ENCODE data around the gene FABP6. TPM values are rescaled to one million over a fixed set of nuclear protein-coding genes. Genes with fewer than 3 reads are reported as not detected.

Gene FABP6
- total RNA-seq, 1 experiment from 2014 or later: 5.7 TPM

DNA sequence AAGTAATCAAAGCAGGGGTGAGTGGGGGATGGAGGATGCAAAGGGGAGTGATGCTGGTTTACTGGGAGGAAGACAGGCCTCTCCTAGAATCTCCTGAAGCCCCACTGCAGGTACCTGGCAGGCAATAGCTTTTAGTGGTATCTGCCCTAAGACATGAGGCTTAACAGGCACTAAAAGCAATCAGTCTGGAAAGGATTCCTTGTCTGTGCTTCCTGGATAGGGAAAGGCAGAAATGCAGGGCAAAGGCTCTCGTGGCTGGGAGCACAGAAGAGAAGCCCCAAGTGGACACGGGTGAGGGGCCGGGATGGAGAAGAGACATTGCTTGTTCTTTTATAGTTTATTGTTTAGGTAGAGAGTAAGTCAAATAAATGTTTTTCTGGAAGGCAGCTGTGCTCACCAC, 43.0 kb downstream of the FABP6 start:
- no peaks in the 10 kb centered on the region for H3K9me2 ChIP-seq (ENCODE audit: insufficient read depth)
- no peaks in the 10 kb centered on the region for H3K9me3 ChIP-seq (ENCODE audit: insufficient read depth, low read depth)
- no peaks in the 10 kb centered on the region for H3K79me2 ChIP-seq (ENCODE audit: low read depth)
- H3K4me3 ChIP-seq: no peak overlapping the region
- peaks cover 7% of the 10 kb centered on the region; the same call in 1 of the 2 replicates for H3F3A ChIP-seq (ENCODE audit: insufficient read depth, low read depth)
- no peaks in the 10 kb centered on the region for H3K27me3 ChIP-seq (ENCODE audit: insufficient read depth, low read depth)
- no peaks in the 10 kb centered on the region for H4K20me1 ChIP-seq (ENCODE audit: insufficient read depth)
- no peak overlapping the region for H3K27ac ChIP-seq
- H3K4me1 ChIP-seq (replicated peaks; ENCODE audit: insufficient read depth): peaks cover 11% of the 10 kb centered on the region
- DNase-seq: no peak
- intact Hi-C loops (cut with micrococcal nuclease; ENCODE audit: unreplicated experiment): no loop called here
- ChIA-PET CTCF (no interaction called here), POLR2A (ENCODE audit: unreplicated experiment) (no interaction called here)
- TF ChIP-seq, protein P1, sequence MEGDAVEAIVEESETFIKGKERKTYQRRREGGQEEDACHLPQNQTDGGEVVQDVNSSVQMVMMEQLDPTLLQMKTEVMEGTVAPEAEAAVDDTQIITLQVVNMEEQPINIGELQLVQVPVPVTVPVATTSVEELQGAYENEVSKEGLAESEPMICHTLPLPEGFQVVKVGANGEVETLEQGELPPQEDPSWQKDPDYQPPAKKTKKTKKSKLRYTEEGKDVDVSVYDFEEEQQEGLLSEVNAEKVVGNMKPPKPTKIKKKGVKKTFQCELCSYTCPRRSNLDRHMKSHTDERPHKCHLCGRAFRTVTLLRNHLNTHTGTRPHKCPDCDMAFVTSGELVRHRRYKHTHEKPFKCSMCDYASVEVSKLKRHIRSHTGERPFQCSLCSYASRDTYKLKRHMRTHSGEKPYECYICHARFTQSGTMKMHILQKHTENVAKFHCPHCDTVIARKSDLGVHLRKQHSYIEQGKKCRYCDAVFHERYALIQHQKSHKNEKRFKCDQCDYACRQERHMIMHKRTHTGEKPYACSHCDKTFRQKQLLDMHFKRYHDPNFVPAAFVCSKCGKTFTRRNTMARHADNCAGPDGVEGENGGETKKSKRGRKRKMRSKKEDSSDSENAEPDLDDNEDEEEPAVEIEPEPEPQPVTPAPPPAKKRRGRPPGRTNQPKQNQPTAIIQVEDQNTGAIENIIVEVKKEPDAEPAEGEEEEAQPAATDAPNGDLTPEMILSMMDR (conservative IDR thresholded peaks at IDR 0.05): no peak
- TF ChIP-seq EZH2 (IDR thresholded peaks at IDR 0.05; ENCODE audit: low read depth): no peak
- no TSS peak for BruUV-seq (replicated peaks)
- H3K4me2 ChIP-seq: no peak overlapping the region
- 0 out of 2 replicates have a peak, but pooled peaks cover 3% of the 10 kb centered on the region for H3K36me3 ChIP-seq (ENCODE audit: low read depth)
- no peak overlapping the region for H2AFZ ChIP-seq

DNA sequence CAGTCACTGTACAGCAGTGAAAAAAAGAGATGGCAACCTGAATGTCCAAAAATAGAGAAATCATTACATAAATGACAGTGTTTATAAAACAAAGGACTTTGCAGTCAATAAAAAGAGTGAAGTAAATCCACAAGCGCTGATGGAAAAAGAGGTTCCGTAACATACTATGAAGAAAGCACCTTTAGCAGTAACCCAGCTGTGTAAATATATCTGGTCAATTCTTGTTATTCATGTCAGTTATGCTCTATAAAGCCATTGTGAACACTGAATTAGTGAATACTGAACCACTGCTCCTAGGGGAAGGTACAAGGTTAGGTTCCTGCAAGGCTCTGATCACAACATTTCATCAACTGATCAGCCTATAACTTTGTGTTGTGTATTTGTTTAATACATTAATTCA, 43.6 kb downstream of the FABP6 start:
- CTCF ChIA-PET: no interaction called here

DNA sequence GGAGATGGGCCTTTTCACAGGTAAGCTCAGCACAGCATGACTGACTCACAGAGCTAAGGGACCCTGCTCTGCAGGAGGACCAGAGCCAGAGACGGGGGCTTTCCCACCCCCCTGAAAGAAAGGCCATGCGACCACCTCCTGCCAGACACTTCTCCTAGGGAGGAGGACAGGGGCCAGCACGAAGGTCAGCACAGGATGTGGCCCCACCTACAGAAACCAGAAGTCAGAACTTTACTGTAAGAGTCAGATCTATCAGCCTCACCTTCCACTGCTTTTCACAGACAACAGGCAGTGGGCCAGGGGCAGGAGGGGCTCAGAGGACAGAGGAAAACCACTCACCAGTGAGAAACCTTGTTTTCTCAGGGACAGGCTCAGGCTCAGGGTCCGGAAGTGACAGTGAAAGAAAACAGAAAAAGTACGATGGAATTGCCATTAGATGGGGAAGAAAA, 45.2 kb downstream of the FABP6 start:
- POLR2A ChIA-PET (ENCODE audit: unreplicated experiment): no interaction called here
- no peaks in the 10 kb centered on the region for H4K20me1 ChIP-seq (ENCODE audit: insufficient read depth)
- no peaks in the 10 kb centered on the region for H3K9me2 ChIP-seq (ENCODE audit: insufficient read depth)
- H3K36me3 ChIP-seq (ENCODE audit: low read depth): 0 out of 2 replicates have a peak, but pooled peaks cover 3% of the 10 kb centered on the region
- H3K4me3 ChIP-seq: no peak overlapping the region
- CTCF ChIA-PET: interaction anchor here (0.7 kb wide), 1 partner anchor 9 kb away, joined by 5 read pairs; no protein-coding TSS in a partner anchor
- no peaks in the 10 kb centered on the region for H3K27me3 ChIP-seq (ENCODE audit: insufficient read depth, low read depth)
- peaks cover 3% of the 10 kb centered on the region; the same call in 1 of the 2 replicates for H3F3A ChIP-seq (ENCODE audit: insufficient read depth, low read depth)
- intact Hi-C loops (cut with micrococcal nuclease; ENCODE audit: unreplicated experiment): no loop called here
- no peaks in the 10 kb centered on the region for H3K9me3 ChIP-seq (ENCODE audit: insufficient read depth, low read depth)
- no peaks in the 10 kb centered on the region for H3K4me1 ChIP-seq (replicated peaks; ENCODE audit: insufficient read depth)
- H3K27ac ChIP-seq: no peak overlapping the region
- no peak overlapping the region for H3K4me2 ChIP-seq
- H2AFZ ChIP-seq: no peak overlapping the region
- no peaks in the 10 kb centered on the region for H3K79me2 ChIP-seq (ENCODE audit: low read depth)
- no peak for DNase-seq
- BruUV-seq (replicated peaks): no TSS peak
- TF ChIP-seq EZH2 (IDR thresholded peaks at IDR 0.05; ENCODE audit: low read depth): no peak
- TF ChIP-seq, protein P1 (conservative IDR thresholded peaks at IDR 0.05): no peak

More for the DNA sequence above, 43.6 kb downstream of the FABP6 start:
- H3K79me2 ChIP-seq (ENCODE audit: low read depth): no peaks in the 10 kb centered on the region
- no peak overlapping the region for H2AFZ ChIP-seq
- peaks cover 11% of the 10 kb centered on the region for H3K4me1 ChIP-seq (replicated peaks; ENCODE audit: insufficient read depth)
- H3K4me3 ChIP-seq: no peak overlapping the region
- H3K36me3 ChIP-seq (ENCODE audit: low read depth): 0 out of 2 replicates have a peak, but pooled peaks cover 3% of the 10 kb centered on the region
- intact Hi-C loops (cut with micrococcal nuclease; ENCODE audit: unreplicated experiment): no loop called here
- no peak for TF ChIP-seq EZH2 (IDR thresholded peaks at IDR 0.05; ENCODE audit: low read depth)
- TF ChIP-seq, protein P1 (conservative IDR thresholded peaks at IDR 0.05): no peak
- no peaks in the 10 kb centered on the region for H4K20me1 ChIP-seq (ENCODE audit: insufficient read depth)
- no peak overlapping the region for H3K27ac ChIP-seq
- no peaks in the 10 kb centered on the region for H3K9me3 ChIP-seq (ENCODE audit: insufficient read depth, low read depth)
- no peak overlapping the region for H3K4me2 ChIP-seq
- H3K9me2 ChIP-seq (ENCODE audit: insufficient read depth): no peaks in the 10 kb centered on the region
- H3K27me3 ChIP-seq (ENCODE audit: insufficient read depth, low read depth): no peaks in the 10 kb centered on the region
- no peak for DNase-seq
- BruUV-seq (replicated peaks): no TSS peak
- peaks cover 7% of the 10 kb centered on the region; the same call in 1 of the 2 replicates for H3F3A ChIP-seq (ENCODE audit: insufficient read depth, low read depth)
- POLR2A ChIA-PET (ENCODE audit: unreplicated experiment): interaction anchor here (0.8 kb wide), 1 partner anchor 41 kb away, joined by 33 read pairs; no protein-coding TSS in a partner anchor

All from PC-9 (cell line).